K562 treated with DMSO at 1 percent for 4 hours (cell line): ENCODE measurements around the gene CHST12. TPM values are rescaled to one million over a fixed set of nuclear protein-coding genes. Genes with fewer than 3 reads are reported as not detected.

Experiments
- total RNA-seq: library from RNA; unstranded; fragments of 300-600 nt; gene quantifications from 2 replicates; pipeline ENCODE4 v1.2.3, GENCODE V29; 2022; ENCODE audit not compliant: insufficient read depth

Gene CHST12
- total RNA-seq: 18.6 and 22.5 TPM in 2 replicates

DNA sequence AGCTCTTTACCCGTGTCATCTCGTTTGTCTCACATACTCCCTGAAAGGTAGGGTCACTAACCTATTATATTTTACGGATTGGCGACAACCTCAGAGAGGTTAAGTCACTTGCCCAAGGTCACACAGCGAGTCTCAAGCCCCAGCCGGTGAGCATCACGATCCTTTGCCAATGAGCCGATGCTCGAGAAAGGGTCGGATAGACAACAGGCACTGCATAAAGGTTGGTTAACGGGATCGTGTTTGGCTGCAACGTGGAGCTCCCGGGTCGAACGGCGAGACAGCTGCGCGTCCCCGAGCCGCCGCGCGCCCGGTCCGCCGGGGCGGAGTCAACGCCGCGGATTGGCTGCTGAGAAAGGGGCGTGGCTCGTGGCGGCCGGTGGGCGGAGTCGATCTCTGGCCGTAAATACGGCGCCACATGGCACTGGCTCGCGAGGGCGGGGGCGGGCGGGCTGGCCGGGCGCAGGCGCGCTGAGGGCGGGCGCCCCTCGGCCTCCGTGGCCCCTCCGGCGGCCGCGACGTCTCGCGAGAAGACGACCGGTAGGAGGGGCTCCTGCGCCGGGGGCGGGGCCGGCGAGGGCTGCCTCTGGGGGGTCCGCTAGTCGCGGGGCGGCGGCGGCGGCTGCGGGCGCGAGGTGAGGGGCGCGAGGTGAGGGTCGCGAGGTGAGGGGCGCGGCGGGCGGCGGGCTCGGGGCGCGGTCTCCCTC is at the start of gene CHST12:
Gene CHST12 (plus strand): TSS at position 598 of the 704 bp plus-strand sequence. CDS start 29,029 bp downstream, outside the sequence.

DNA sequence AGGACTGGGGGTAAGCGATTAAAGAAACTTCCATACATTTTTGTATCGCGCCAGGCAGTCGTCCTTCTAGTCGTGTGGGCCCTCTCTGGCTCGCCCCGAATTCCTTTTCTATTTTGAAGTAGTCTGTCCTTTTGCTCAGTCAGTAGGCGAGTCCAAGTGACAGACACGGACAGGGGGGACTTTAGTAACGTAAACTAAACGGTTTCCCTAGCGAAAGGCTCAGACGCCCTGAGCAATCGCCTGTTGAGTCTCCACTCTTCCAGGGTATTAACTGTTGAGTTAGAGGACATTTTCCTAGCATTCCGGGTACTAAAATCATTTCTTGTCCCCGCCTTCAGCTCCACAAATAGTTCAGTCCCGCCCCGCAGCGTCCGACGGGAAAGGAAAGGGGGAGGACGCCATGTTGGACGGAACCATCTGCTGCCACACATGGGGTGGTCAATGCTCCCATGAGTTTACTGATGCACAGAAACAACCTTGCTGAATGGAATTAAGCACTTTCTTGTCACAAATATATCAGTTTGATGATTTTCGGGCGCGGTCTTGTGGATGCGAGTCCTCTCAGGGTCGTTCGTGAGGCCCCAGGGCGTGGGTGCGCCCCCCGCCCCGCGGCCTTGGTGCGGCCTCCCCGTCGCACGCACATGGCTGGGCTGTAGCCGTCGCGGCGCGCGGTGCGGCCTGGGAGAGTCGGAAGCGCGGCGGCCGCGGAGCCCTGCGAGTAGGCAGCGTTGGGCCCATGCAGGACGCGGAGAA is 49.0 kb upstream of the CHST12 start, which contains the start of gene EIF3B:
Gene EIF3B (plus strand): TSS at position 642 of the 753 bp plus-strand sequence. CDS start 95 bp downstream, at position 737.

DNA sequence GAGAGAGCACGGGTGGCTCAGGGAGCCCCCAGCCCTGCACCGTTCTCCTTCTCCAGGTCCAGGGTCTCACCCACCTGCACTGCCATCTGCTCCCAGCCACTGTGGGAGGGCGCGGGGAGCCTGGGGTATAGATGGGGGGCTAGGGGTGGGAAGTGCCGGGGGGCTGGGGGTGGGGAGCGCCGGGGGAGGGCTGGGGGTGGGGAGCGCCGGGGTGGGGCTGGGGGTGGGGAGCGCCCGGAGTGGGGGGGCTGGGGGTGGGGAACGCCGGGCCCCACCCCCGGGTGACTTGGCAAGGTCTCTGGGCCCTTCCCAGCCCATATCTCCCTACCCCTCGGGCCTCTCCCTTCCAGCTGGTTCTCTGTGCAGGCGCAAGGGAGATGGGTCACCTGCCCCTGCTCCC is 72.9 kb downstream of the CHST12 start, which contains the start of gene GRIFIN:
Gene GRIFIN (minus strand): TSS at position 101 of the 400 bp plus-strand sequence. CDS start 15 bp downstream, at position 86.

Other genes starting within 250 kb of the CHST12 start
- 75.5 and 95.4 TPM in 2 replicates for gene MAD1L1, start 170.7 kb upstream of the CHST12 start, total RNA-seq
- 35.8 and 37.1 TPM in 2 replicates for gene MRM2, start 161.4 kb upstream of the CHST12 start, total RNA-seq
- 45.8 and 50.6 TPM in 2 replicates for gene NUDT1, start 161.4 kb upstream of the CHST12 start, total RNA-seq
- gene SNX8, start 89.2 kb upstream of the CHST12 start, total RNA-seq: 17.9 and 26.2 TPM in 2 replicates
- 199 and 229 TPM in 2 replicates for gene EIF3B, start 48.8 kb upstream of the CHST12 start, total RNA-seq
- gene GRIFIN, start 72.8 kb downstream of the CHST12 start, total RNA-seq: not detected in 2 replicates
- 0.53 TPM in 1 of 2 replicates, not detected in the other for gene LFNG, start 116.2 kb downstream of the CHST12 start, total RNA-seq
- gene BRAT1, start 151.9 kb downstream of the CHST12 start, total RNA-seq: 37.4 and 41.3 TPM in 2 replicates
- 5.6 and 6.5 TPM in 2 replicates for gene IQCE, start 155.4 kb downstream of the CHST12 start, total RNA-seq
- 7.3 and 9.1 TPM in 2 replicates for gene TTYH3, start 228.4 kb downstream of the CHST12 start, total RNA-seq